Measurements from ENCODE around the gene LRP1B.

GRCh38 chr2:140473851-140474250 lies 1657.0 kb downstream of the LRP1B start:
- TF ChIP-seq CTCF (IDR thresholded peaks at IDR 0.05) (no peak), POLR2AphosphoS2 (conservative IDR thresholded peaks at IDR 0.05; ENCODE audit: low read length) (no peak), MAX (IDR thresholded peaks at IDR 0.05) (no peak), KDM5A (IDR thresholded peaks at IDR 0.05) (no peak), FOSL2 (IDR thresholded peaks at IDR 0.05) (no peak), FOSL2 (CRISPR knock-in tag; IDR thresholded peaks at IDR 0.05) (no peak), CEBPB (IDR thresholded peaks at IDR 0.05) (no peak), ZNF302 (CRISPR knock-in tag; IDR thresholded peaks at IDR 0.05) (no peak)

All from A549 (cell line).